ENCODE results near the gene KIF16B.

The KIF16B gene

GRCh38 chr20:16552015-16552414 lies 21.2 kb downstream of the KIF16B start:
- TF ChIP-seq, protein P1, sequence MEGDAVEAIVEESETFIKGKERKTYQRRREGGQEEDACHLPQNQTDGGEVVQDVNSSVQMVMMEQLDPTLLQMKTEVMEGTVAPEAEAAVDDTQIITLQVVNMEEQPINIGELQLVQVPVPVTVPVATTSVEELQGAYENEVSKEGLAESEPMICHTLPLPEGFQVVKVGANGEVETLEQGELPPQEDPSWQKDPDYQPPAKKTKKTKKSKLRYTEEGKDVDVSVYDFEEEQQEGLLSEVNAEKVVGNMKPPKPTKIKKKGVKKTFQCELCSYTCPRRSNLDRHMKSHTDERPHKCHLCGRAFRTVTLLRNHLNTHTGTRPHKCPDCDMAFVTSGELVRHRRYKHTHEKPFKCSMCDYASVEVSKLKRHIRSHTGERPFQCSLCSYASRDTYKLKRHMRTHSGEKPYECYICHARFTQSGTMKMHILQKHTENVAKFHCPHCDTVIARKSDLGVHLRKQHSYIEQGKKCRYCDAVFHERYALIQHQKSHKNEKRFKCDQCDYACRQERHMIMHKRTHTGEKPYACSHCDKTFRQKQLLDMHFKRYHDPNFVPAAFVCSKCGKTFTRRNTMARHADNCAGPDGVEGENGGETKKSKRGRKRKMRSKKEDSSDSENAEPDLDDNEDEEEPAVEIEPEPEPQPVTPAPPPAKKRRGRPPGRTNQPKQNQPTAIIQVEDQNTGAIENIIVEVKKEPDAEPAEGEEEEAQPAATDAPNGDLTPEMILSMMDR (IDR thresholded peaks at IDR 0.05; ENCODE audit: extremely low read depth, insufficient read depth, missing control alignments): no peak
- DNase-seq (ENCODE audit: low spot score): no peak
- in situ Hi-C loops (cut with MboI; ENCODE audit: low pct_unique_long_range_greater_than_20kb, low sequenced_read_pairs, unreplicated experiment): no loop called here

DNA sequence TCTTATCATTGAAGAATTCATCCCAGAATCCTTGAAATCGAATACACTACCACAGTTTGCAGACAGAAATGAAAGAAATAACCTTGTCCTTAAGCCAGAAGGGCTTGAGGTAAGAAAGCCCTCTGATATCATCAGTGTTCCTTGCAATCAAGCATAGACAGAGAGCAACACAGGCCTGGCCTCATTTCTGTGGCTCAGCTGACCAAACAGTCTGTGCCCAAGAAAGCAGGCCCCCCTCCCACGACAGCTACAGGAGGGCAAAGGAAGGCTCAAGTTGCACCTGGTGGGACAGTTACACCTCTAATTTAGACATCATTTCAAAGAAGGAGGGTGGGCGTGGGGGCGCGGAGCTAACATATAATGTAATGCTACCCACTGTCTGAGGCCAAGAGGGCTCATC lies 21.6 kb downstream of the KIF16B start:
- in situ Hi-C loops (cut with MboI; ENCODE audit: low pct_unique_long_range_greater_than_20kb, low sequenced_read_pairs, unreplicated experiment): no loop called here
- TF ChIP-seq, protein P1 (IDR thresholded peaks at IDR 0.05; ENCODE audit: extremely low read depth, insufficient read depth, missing control alignments): no peak
- no peak for DNase-seq (ENCODE audit: low spot score)

DNA sequence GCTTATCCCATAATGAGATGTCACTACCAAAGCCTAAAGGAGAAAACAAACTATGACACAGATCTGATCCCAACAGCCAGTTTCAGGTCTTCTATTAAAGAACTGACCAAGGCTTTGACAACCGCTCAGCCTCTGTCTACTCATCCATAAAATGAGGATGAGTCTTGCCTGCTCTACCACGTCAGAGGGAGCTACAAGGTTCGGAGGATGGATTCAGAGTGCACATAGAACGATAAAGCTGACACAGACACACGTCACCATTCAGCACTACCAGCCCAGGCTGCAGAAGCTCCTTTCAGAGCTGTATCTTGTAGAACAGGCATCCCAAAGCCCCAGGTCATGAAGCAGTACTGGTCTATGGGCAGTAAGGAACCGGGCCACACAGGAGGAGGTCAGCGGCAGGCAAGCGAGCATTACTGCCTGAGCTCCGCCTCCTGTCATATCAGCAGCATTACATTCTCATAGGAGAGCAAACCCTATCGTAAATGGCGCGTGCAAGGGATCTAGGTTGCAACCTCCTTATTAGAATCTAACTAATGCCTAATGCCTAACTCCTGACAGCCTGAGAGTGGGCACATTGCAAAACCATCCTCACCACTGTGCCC lies 25.1 kb downstream of the KIF16B start:
- in situ Hi-C loops (cut with MboI; ENCODE audit: low pct_unique_long_range_greater_than_20kb, low sequenced_read_pairs, unreplicated experiment): loop anchor here (25.0 kb wide), 1 partner anchor 214 kb away; no protein-coding TSS in a partner anchor
- TF ChIP-seq, protein P1 (IDR thresholded peaks at IDR 0.05; ENCODE audit: extremely low read depth, insufficient read depth, missing control alignments): no peak
- no peak for DNase-seq (ENCODE audit: low spot score)

- in situ Hi-C loops (cut with MboI; ENCODE audit: low pct_unique_long_range_greater_than_20kb, low sequenced_read_pairs, unreplicated experiment): loop anchor here (25.0 kb wide), 1 partner anchor 217 kb away; no protein-coding TSS in a partner anchor
- TF ChIP-seq, protein P1 (IDR thresholded peaks at IDR 0.05; ENCODE audit: extremely low read depth, insufficient read depth, missing control alignments): no peak
- DNase-seq (ENCODE audit: low spot score): no peak
Measured at GRCh38 chr20:16544949-16545348, 28.3 kb downstream of the KIF16B start.

DNA sequence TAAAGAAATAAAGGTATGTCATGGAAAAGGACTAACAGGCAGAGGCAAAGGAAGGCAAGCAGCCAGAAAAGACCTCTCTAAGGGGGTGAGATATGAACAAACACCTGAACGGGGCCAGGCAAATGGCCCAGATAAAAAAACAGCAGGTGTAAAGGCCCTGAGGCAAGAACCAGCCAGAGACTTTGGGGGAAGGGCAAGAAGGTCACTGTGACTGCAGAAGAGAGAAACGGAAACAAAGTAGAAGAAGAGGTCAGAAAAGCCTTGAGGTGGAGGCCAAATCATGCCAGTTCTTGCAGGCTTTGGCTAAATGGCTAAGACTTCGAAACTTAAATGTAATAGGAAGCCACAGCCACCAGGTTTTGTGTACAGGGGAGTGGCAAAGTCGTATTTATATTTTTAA lies 30.8 kb downstream of the KIF16B start:
- no peak for DNase-seq (ENCODE audit: low spot score)
- TF ChIP-seq, protein P1 (IDR thresholded peaks at IDR 0.05; ENCODE audit: extremely low read depth, insufficient read depth, missing control alignments): no peak
- in situ Hi-C loops (cut with MboI; ENCODE audit: low pct_unique_long_range_greater_than_20kb, low sequenced_read_pairs, unreplicated experiment): loop anchor here (25.0 kb wide), 1 partner anchor 220 kb away; no protein-coding TSS in a partner anchor

DNA sequence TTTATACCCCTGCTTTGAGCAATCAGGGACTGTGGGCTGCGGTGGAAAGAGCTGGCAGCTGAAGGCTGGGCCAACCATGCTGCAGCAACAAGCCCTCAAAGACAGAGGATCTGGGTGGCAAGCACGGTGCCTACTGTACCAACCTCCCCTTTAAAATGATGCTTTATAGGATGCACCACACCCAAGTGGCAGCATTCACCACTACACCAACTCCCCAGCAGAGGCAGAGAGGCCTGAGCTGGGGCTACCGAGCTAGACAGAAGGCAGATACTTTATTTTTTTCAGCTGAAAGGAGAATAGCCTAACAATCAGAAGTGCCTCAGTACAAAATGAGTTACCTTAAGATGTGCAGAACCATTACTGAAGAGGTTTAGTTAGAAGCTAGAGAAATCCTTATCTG lies 31.4 kb downstream of the KIF16B start:
- no peak for DNase-seq (ENCODE audit: low spot score)
- in situ Hi-C loops (cut with MboI; ENCODE audit: low pct_unique_long_range_greater_than_20kb, low sequenced_read_pairs, unreplicated experiment): loop anchor here (25.0 kb wide), 1 partner anchor 220 kb away; no protein-coding TSS in a partner anchor
- TF ChIP-seq, protein P1 (IDR thresholded peaks at IDR 0.05; ENCODE audit: extremely low read depth, insufficient read depth, missing control alignments): no peak

Measured in GM13977 (cell line).